Panc1 (cell line): Measurements from ENCODE around the gene ISLR2. TPM values are rescaled to one million over a fixed set of nuclear protein-coding genes. Genes with fewer than 3 reads are reported as not detected.

Experiments
- ATAC-seq: fragments of 200-7000 bp; cut with Tn5 transposase; 2 replicates; pipeline ENCODE4 v1.9.1; 2020; ENCODE audit warnings: mild to moderate bottlenecking, moderate library complexity
- BruUV-seq: library from RNA; stranded (reverse); fragments of 400-500 nt; replicated peaks from 2 replicates; lab custom pipeline; 2021; lab: Mats Ljungman, UMichigan
- CTCF ChIA-PET: fragments of 300-600 bp; sonication (Branson Sonifier 250); formaldehyde crosslinking; loops from one replicate; lab custom pipeline; 2022; ENCODE audit warnings: antibody characterized with exemption; lab: Charles Lee
- POLR2A ChIA-PET: fragments of 300-600 bp; sonication (Branson Sonifier 250); formaldehyde crosslinking; loops from one replicate; lab custom pipeline; 2022; ENCODE audit warnings: antibody characterized with exemption; lab: Charles Lee
- DNase-seq: peaks from one replicate; pipeline ENCODE4 v3.0.0-alpha.2; 2010; ENCODE audit warnings: low read depth, low spot score
- H3K27ac ChIP-seq: 2 replicates; pipeline ENCODE4 v1.5.1; 2011; ENCODE audit warnings: mild to moderate bottlenecking, low read length, inconsistent platforms
- H3K27me3 ChIP-seq: fragments of 200-500 bp; sonication (Bioruptor generic); 2 replicates; pipeline ENCODE4 v1.6.0; 2014; ENCODE audit warnings: low read length, inconsistent platforms; ENCODE audit not compliant: control insufficient read depth, insufficient read depth
- H3K36me3 ChIP-seq: fragments of 200-500 bp; sonication (Bioruptor generic); 2 replicates; pipeline ENCODE4 v1.5.1; 2014; ENCODE audit warnings: inconsistent platforms, mild to moderate bottlenecking, low read length, moderate library complexity; ENCODE audit not compliant: control insufficient read depth, insufficient read depth
- H3K4me1 ChIP-seq: 2 replicates; pipeline ENCODE4 v1.5.1; 2011; ENCODE audit warnings: inconsistent platforms, mild to moderate bottlenecking, low read length, moderate library complexity; ENCODE audit not compliant: control insufficient read depth, insufficient read depth
- H3K4me3 ChIP-seq, 2 experiments: 2 replicates each; pipeline ENCODE4 v1.5.1; 2011 to 2012; ENCODE audit warnings: low read depth in 2 of 2, low read length in 2 of 2, mild to moderate bottlenecking in 2 of 2, inconsistent platforms in 1 of 2, moderate library complexity in 1 of 2
- H3K9me3 ChIP-seq: fragments of 200-500 bp; sonication (Bioruptor generic); 2 replicates; pipeline ENCODE4 v1.5.1; 2014; ENCODE audit warnings: low read depth, mild to moderate bottlenecking, inconsistent platforms, low read length, moderate library complexity; ENCODE audit not compliant: control insufficient read depth, insufficient read depth
- POLR2AphosphoS5 ChIP-seq: IDR thresholded peaks from 2 replicates; pipeline ENCODE4 v1.6.1; 2012; ENCODE audit warnings: mild to moderate bottlenecking, low read depth, low read length, moderate library complexity
- SIN3A ChIP-seq: IDR thresholded peaks from 2 replicates; pipeline ENCODE4 v1.6.1; 2012; ENCODE audit warnings: low read depth, mild to moderate bottlenecking, low read length, moderate library complexity, borderline replicate concordance; ENCODE audit not compliant: insufficient read depth
- TCF7L2 ChIP-seq: IDR thresholded peaks from 2 replicates; pipeline ENCODE4 v1.6.1; 2011; ENCODE audit warnings: mild to moderate bottlenecking, low read depth, low read length, inconsistent platforms
- in situ Hi-C: cut with HindIII; loops from 2 replicates; pipeline ENCODE4 v1.10.0; 2016; ENCODE audit warnings: low sequenced_read_pairs, low pct_unique_long_range_greater_than_20kb
- intact Hi-C: fragments of 100-400 bp; cut with micrococcal nuclease; formaldehyde crosslinking; loops from one replicate; pipeline ENCODE4 v1.10.0; 2022; ENCODE audit not compliant: unreplicated experiment
- total RNA-seq: library from RNA; stranded (reverse); gene quantifications from one replicate; pipeline ENCODE4 v1.2.1, GENCODE V29; 2021; ENCODE audit not compliant: unreplicated experiment
- TF ChIP-seq, protein P1 (sequence below): fragments of 450-650 bp; IDR thresholded peaks from 2 replicates; pipeline ENCODE4 v1.5.1; 2017; ENCODE audit warnings: mild to moderate bottlenecking
- TF ChIP-seq, protein P2 (sequence below), 2 experiments: IDR thresholded peaks; 2 replicates each; pipeline ENCODE4 v1.6.1; 2011 to 2012; ENCODE audit warnings: low read depth in 2 of 2, control low read depth in 1 of 2, low read length in 1 of 2, mild to moderate bottlenecking in 1 of 2, moderate library complexity in 1 of 2; ENCODE audit not compliant: insufficient read depth in 1 of 2

Gene ISLR2
- total RNA-seq, 1 experiment from 2014 or later, result 0.36 TPM

DNA sequence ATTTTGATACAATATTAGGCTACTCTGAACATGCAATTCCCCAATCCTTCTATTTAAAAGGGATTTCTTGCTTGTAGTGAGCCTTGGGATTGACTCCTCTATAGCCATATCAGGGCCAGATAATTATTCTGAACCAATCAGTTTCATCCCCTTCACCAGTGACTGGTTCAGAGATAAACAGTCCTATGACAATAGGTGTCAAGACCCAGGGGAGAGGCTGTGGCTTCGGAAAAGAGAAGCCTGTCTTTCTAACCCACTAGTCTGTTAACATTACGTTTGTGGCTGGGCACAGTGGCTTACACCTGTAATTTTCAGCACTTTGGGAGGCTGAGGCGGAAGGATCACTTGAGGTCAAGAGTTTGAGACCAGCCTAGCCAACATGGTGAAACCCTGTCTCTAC, 6.2 kb upstream of the ISLR2 start:
- Histone ChIP-seq H3K27ac (no peak overlapping the region), H3K4me1 (peaks cover 12% of the 10 kb centered on the region), H3K27me3 (peaks cover 4% of the 10 kb centered on the region), H3K36me3 (no peaks in the 10 kb centered on the region), H3K9me3 (no peaks in the 10 kb centered on the region), H3K4me3 (no peak overlapping the region)
- BruUV-seq, result no TSS peak
- no peak for ATAC-seq
- ChIA-PET POLR2A (no interaction called here), CTCF (interaction anchor here (0.8 kb wide), 1 partner anchor 183 kb away, joined by 6 read pairs; no protein-coding TSS in a partner anchor)
- TF ChIP-seq, protein P1, sequence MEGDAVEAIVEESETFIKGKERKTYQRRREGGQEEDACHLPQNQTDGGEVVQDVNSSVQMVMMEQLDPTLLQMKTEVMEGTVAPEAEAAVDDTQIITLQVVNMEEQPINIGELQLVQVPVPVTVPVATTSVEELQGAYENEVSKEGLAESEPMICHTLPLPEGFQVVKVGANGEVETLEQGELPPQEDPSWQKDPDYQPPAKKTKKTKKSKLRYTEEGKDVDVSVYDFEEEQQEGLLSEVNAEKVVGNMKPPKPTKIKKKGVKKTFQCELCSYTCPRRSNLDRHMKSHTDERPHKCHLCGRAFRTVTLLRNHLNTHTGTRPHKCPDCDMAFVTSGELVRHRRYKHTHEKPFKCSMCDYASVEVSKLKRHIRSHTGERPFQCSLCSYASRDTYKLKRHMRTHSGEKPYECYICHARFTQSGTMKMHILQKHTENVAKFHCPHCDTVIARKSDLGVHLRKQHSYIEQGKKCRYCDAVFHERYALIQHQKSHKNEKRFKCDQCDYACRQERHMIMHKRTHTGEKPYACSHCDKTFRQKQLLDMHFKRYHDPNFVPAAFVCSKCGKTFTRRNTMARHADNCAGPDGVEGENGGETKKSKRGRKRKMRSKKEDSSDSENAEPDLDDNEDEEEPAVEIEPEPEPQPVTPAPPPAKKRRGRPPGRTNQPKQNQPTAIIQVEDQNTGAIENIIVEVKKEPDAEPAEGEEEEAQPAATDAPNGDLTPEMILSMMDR, result no peak
- TF ChIP-seq POLR2AphosphoS5 (no peak), TCF7L2 (no peak), SIN3A (no peak)
- TF ChIP-seq, protein P2, sequence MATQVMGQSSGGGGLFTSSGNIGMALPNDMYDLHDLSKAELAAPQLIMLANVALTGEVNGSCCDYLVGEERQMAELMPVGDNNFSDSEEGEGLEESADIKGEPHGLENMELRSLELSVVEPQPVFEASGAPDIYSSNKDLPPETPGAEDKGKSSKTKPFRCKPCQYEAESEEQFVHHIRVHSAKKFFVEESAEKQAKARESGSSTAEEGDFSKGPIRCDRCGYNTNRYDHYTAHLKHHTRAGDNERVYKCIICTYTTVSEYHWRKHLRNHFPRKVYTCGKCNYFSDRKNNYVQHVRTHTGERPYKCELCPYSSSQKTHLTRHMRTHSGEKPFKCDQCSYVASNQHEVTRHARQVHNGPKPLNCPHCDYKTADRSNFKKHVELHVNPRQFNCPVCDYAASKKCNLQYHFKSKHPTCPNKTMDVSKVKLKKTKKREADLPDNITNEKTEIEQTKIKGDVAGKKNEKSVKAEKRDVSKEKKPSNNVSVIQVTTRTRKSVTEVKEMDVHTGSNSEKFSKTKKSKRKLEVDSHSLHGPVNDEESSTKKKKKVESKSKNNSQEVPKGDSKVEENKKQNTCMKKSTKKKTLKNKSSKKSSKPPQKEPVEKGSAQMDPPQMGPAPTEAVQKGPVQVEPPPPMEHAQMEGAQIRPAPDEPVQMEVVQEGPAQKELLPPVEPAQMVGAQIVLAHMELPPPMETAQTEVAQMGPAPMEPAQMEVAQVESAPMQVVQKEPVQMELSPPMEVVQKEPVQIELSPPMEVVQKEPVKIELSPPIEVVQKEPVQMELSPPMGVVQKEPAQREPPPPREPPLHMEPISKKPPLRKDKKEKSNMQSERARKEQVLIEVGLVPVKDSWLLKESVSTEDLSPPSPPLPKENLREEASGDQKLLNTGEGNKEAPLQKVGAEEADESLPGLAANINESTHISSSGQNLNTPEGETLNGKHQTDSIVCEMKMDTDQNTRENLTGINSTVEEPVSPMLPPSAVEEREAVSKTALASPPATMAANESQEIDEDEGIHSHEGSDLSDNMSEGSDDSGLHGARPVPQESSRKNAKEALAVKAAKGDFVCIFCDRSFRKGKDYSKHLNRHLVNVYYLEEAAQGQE (IDR thresholded peaks at IDR 0.05; ENCODE audit: insufficient read depth in 1 of 2, low read depth in 2 of 2, low read length in 1 of 2), result no peak
- no peak for DNase-seq
- intact Hi-C loops, result no loop called here
- in situ Hi-C loops, result no loop called here

DNA sequence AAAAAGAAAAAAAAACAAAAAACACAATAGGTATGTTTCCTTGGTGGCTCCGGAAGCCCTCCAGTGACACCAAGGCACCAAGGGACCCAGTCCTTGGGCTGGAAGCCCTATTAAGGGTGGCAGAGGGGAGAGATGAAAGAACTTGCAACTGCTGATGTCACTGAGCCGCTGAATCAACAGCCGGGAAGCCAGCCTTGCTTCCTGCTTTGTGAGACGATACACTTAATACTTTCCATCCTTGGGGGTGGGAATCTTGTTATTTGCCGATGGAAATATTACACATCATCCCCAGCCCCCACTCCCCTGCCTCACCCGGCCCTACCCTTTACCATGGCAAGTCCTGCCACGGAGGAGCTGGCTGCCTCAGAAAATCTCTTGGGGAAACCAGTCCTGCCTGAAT, 5.6 kb upstream of the ISLR2 start:
- H3K4me3 ChIP-seq, result no peak overlapping the region
- peaks cover 14% of the 10 kb centered on the region for H3K4me1 ChIP-seq
- ATAC-seq (no peak), DNase-seq (no peak)
- ChIA-PET CTCF (interaction anchor here (1.4 kb wide), 1 partner anchor 183 kb away, joined by 8 read pairs; no protein-coding TSS in a partner anchor), POLR2A (no interaction called here)
- H3K27ac ChIP-seq, result no peak overlapping the region
- no peaks in the 10 kb centered on the region for H3K36me3 ChIP-seq
- intact Hi-C loops, result loop anchor here (5.0 kb wide), 1 partner anchor 72 kb away; no protein-coding TSS in a partner anchor
- peaks cover 9% of the 10 kb centered on the region for H3K27me3 ChIP-seq
- TF ChIP-seq SIN3A, result no peak
- no peak for TF ChIP-seq TCF7L2
- TF ChIP-seq, protein P2 (IDR thresholded peaks at IDR 0.05; ENCODE audit: insufficient read depth in 1 of 2, low read depth in 2 of 2, low read length in 1 of 2), result no peak
- TF ChIP-seq, protein P1, result no peak
- TF ChIP-seq POLR2AphosphoS5, result no peak
- in situ Hi-C loops, result no loop called here
- no TSS peak for BruUV-seq
- H3K9me3 ChIP-seq, result no peaks in the 10 kb centered on the region
